C1 segment of cervical spinal cord (tissue), 14 donors: ENCODE results near the gene RAB23.

Experiments
- DNase-seq, 14 donors: peaks; one replicate each; lab custom pipeline; 2025; lab: John Stamatoyannopoulos, UW

RAB23 gene

DNA sequence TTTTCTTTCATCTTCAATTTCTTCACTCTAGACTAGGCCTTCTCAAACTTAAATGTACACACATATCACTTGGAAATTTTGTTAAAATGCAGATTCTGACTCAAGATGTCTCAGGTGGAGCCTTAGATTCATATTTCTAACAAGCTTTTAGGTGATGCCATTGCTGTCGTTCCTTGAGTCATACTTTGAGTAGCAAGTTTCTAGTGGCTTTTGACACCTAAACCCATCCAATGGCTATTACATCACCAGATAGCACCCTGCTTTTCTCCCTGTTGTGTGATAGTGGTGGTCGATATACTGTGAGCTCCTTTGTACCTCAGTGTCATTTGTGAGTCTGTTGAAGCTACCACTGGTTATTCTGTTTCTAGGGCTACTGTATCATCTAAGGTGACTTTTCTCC lies 84.8 kb downstream of the RAB23 start:
- DNase-seq = no peak
